Activated T-cell treated with anti-CD3 and anti-CD28 coated beads, Interleukin-2, amount 50 U/mL, for 24 hours (primary cell): ENCODE measurements around the gene UNK.

ENCODE experiments used
- DNase-seq: peaks from one replicate; pipeline ENCODE4 v3.0.0-alpha.2; 2020
- H3K27ac Mint-ChIP-seq: 2 replicates; pipeline ENCODE4 v1.8.0; 2020; ENCODE audit warnings: mild to moderate bottlenecking, mixed read lengths
- H3K27me3 Mint-ChIP-seq: 2 replicates; pipeline ENCODE4 v1.8.0; 2020; ENCODE audit warnings: mixed read lengths
- H3K36me3 Mint-ChIP-seq: 2 replicates; pipeline ENCODE4 v1.8.0; 2020; ENCODE audit warnings: low read depth, mixed read lengths
- H3K4me1 Mint-ChIP-seq: 2 replicates; pipeline ENCODE4 v1.8.0; 2020; ENCODE audit warnings: low read depth, mixed read lengths
- H3K4me3 Mint-ChIP-seq: 2 replicates; pipeline ENCODE4 v1.8.0; 2020; ENCODE audit warnings: mild to moderate bottlenecking, moderate library complexity, mixed read lengths
- H3K9me3 Mint-ChIP-seq: 2 replicates; pipeline ENCODE4 v1.8.0; 2020; ENCODE audit warnings: mixed read lengths

The UNK gene

DNA sequence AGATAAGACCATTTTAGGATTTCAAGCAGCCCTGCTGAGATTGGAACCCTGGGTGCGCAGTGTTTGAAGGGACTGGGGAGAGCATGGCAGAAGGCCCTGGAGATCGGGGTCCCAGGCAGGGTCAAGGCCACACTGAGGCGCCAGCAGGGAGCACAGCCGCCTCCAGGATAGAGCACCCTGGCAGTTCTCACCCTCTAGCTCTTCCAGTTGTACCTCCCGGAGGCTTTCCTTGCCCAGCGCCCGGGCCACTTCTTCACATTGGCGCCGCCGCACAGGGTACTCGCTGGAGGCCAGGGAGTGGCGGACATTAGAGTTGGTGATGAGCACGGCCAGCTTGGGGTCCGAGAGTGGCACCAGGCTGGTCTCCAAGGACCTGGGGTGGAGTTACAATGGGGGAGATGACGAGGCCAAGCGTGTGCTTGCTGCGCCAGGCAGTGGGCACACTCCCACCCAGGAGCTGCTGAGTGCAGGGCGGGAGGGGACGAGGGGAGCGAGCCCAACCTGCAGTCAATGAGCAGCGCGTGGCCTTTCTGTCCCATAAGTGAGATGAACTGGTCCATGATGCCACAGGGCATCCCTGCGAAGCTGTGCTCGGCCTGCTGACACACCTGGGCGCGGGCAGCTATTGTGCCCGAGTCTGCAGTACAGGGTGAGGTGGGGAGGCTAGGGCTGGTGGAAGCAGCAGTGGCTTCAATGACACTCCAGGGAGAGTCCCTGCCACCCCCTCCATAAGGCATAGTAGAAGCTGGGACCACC is 21.9 kb upstream of the UNK start:
- Mint-ChIP-seq H3K4me1 (peaks cover 21% of the 10 kb centered on the region), H3K36me3 (peaks cover 22% of the 10 kb centered on the region), H3K4me3 (peak overlapping the region; percentile 39), H3K27ac (no peak overlapping the region), H3K9me3 (no peaks in the 10 kb centered on the region), H3K27me3 (no peaks in the 10 kb centered on the region)
- DNase-seq, result no peak

DNA sequence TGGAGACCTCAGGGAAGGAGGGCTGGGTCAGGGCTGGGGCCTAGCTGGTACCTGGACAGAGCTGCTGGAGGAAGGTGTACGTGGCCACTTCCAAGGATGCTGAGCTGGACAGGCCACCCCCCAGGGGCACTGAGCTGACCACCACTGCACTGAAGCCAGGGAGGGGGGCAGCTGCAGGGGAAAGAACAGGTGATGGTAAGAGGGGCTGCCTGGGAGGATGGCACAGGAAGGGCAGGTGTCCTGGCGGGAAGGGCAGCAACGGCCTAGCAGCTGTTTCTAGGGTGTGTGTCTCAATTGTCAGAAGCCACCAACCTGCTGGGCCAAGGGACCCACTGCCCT is 21.4 kb upstream of the UNK start:
- no peaks in the 10 kb centered on the region for H3K9me3 Mint-ChIP-seq
- no peak for DNase-seq
- no peak overlapping the region for H3K27ac Mint-ChIP-seq
- H3K4me1 Mint-ChIP-seq, result peaks cover 21% of the 10 kb centered on the region
- H3K36me3 Mint-ChIP-seq, result peaks cover 20% of the 10 kb centered on the region
- peak overlapping the region; percentile 82 for H3K4me3 Mint-ChIP-seq
- no peaks in the 10 kb centered on the region for H3K27me3 Mint-ChIP-seq

DNA sequence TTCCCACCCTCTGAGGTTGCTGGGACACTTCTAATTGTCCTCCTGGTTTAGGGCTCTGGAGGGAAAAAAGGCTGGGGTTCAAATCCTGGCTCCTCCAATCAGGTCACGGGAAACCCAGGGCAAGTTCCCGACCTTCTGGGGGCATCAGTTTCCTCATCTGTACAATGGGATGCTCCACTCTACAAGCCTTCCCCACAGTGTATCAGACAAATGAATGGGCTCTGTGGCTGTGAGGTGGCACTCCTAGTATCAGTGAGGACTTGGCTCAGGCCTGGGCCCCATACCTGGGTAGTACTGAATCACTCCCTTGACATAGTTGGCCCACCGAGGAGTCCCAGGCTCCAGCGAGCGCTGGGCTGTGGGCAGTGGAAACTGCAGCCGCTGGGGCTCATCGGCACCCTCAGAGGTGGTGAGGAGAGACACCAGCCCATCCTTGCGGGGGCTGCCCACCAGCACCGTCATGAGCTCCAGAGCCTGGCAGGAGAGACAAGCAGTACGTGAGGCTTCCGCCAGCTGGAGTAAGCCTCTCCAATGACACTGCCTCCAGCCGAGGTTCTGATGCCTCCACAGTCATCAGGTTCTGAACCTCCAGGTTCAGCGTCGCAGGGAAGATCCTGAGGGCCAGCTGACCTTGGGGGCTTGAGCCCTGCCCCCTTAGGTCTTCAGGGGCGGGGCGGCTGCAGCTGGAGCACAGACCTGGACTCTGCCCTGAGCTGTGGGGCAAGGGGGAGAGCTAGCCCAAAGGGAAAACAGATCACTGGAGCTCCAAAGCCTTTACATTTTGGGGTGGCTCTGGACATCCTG is 20.8 kb upstream of the UNK start:
- peak overlapping the region; percentile 82 for H3K4me3 Mint-ChIP-seq
- no peaks in the 10 kb centered on the region for H3K27me3 Mint-ChIP-seq
- H3K36me3 Mint-ChIP-seq, result peaks cover 20% of the 10 kb centered on the region
- peak overlapping the region; percentile 55 for H3K27ac Mint-ChIP-seq
- no peak for DNase-seq
- H3K9me3 Mint-ChIP-seq, result no peaks in the 10 kb centered on the region
- peaks cover 21% of the 10 kb centered on the region for H3K4me1 Mint-ChIP-seq

DNA sequence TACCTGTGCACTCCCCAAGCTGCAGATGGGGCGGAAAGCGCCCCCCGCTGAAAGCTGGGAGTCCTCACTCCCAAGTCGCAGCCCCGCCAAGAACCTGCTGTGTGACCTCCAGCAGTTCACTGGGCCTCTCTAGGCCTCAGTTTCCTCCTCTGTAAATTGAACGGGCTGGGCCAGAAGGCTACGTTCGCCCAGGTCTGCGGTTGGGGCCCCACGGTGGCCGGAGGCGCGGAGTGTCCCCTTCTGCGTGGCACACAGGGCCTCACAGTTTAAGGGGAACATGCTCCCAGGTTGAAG is 20.2 kb upstream of the UNK start:
- no peak for DNase-seq
- H3K4me1 Mint-ChIP-seq, result peaks cover 21% of the 10 kb centered on the region
- H3K36me3 Mint-ChIP-seq, result peaks cover 16% of the 10 kb centered on the region
- peak overlapping the region; percentile 77 for H3K27ac Mint-ChIP-seq
- no peaks in the 10 kb centered on the region for H3K27me3 Mint-ChIP-seq
- peak overlapping the region; percentile 82 for H3K4me3 Mint-ChIP-seq
- no peaks in the 10 kb centered on the region for H3K9me3 Mint-ChIP-seq

DNA sequence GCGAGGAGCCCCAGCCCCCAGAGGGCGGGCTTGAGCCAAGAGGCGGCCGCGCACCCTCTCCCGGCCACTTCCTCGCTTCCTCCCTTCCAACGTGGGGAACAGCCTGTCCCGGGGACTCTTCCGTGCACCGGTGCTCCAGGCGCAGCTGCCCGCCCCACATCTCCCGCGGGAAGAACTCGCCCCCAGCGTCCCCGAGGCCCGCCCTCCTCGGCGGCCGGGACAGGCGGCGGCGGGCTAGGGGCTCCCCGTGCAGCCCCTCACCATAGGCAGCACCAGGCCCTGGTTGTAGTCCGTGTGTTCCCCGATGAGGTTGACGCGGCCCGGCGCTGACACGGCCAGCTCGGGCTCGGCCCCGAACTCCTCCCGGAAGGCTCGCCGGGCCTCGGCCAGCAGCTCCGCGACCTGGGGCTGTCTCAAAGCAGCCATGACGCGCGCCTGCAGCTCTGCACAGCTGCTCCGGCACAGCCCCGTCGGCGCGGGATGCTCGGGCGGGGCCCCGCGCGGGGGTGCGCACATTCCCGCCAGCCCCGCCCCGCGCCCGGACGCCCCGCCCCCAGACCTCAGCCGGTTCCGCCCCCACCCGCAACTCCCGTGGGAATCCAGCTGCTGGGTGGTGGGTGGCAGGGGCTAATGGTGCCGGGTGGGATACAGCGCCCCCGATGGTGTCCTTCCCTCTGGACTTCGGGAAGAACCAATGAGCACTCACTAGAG is 19.7 kb upstream of the UNK start, which contains the start of gene GALK1:
GALK1 (minus strand) TSS at position 482 of the 711 bp plus-strand sequence; CDS start at position 426, 56 bp downstream.
- H3K9me3 Mint-ChIP-seq, result no peaks in the 10 kb centered on the region
- H3K4me3 Mint-ChIP-seq, result peak within 1 kb of the TSS; percentile 82
- no peaks in the 10 kb centered on the region for H3K27me3 Mint-ChIP-seq
- H3K27ac Mint-ChIP-seq, result peak within 1 kb of the TSS; percentile 77
- peaks cover 14% of the 10 kb centered on the region for H3K36me3 Mint-ChIP-seq
- H3K4me1 Mint-ChIP-seq, result peaks cover 21% of the 10 kb centered on the region
- DNase-seq, result peak; percentile 83

DNA sequence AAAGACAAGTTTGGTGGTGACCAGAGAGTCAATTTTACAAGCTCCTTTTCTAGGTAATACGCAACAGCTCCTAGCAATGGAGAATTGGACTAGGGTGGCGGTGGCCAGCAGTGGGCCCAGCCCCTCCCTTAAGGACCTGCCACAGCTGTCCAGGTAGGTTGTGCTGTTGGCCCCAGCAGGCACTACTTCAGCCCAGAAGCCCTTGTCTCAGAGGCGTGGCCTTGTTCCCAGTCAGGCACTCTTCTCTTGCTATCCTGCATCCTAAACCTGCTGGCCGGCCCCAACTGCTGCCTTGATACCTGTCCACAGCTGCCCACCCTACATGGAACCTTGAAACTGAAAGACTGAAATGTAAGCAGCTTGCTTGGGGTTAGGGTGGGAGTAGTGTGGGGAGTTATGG is 18.6 kb upstream of the UNK start:
- Mint-ChIP-seq H3K4me3 (no peak overlapping the region), H3K9me3 (no peaks in the 10 kb centered on the region), H3K27ac (no peak overlapping the region), H3K27me3 (no peaks in the 10 kb centered on the region), H3K36me3 (peaks cover 12% of the 10 kb centered on the region), H3K4me1 (peaks cover 21% of the 10 kb centered on the region)
- DNase-seq, result no peak

DNA sequence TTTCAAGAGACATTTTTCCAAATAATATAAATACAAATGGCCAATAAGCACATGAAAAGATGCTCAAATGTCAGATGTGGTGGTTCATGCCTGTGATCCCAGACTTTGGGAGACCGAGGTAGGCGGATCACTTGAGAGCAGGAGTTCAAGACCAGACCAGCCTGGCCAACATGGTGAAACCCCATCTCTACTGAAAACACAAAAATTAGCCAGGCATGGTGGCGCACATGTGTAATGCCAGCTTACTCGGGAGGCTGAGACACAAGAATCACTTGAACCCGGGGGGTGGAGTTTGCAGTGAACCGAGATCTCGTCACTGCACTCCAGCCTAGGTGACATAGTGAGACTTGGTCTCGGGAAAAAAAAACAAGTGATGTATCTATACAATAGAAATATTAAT is 16.7 kb upstream of the UNK start:
- H3K4me1 Mint-ChIP-seq, result peaks cover 18% of the 10 kb centered on the region
- no peak for DNase-seq
- no peaks in the 10 kb centered on the region for H3K27me3 Mint-ChIP-seq
- no peak overlapping the region for H3K4me3 Mint-ChIP-seq
- no peaks in the 10 kb centered on the region for H3K9me3 Mint-ChIP-seq
- H3K27ac Mint-ChIP-seq, result no peak overlapping the region
- H3K36me3 Mint-ChIP-seq, result peaks cover 3% of the 10 kb centered on the region

DNA sequence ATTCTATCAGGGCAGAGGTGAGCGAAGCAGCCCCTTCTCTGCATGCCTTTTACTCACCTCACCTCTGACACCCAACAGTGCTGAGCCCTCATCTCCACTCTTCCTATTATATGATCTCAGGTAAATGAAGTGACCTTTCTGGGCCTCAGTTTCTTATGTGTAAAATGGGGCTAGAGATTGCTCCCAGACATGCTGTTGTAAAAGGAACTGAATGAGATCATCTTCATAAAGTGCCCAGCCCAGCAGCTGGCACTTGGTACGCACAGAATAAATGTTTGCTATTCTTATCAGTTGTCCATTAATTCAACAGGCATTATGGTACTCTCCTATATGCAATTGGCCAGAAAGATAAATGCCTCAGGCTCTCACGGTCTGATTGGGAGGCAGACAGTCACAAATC is 15.1 kb upstream of the UNK start:
- H3K27ac Mint-ChIP-seq, result no peak overlapping the region
- no peak overlapping the region for H3K4me3 Mint-ChIP-seq
- peak; percentile 3 for DNase-seq
- no peaks in the 10 kb centered on the region for H3K9me3 Mint-ChIP-seq
- peaks cover 3% of the 10 kb centered on the region for H3K4me1 Mint-ChIP-seq
- no peaks in the 10 kb centered on the region for H3K27me3 Mint-ChIP-seq
- peaks cover 6% of the 10 kb centered on the region for H3K36me3 Mint-ChIP-seq

DNA sequence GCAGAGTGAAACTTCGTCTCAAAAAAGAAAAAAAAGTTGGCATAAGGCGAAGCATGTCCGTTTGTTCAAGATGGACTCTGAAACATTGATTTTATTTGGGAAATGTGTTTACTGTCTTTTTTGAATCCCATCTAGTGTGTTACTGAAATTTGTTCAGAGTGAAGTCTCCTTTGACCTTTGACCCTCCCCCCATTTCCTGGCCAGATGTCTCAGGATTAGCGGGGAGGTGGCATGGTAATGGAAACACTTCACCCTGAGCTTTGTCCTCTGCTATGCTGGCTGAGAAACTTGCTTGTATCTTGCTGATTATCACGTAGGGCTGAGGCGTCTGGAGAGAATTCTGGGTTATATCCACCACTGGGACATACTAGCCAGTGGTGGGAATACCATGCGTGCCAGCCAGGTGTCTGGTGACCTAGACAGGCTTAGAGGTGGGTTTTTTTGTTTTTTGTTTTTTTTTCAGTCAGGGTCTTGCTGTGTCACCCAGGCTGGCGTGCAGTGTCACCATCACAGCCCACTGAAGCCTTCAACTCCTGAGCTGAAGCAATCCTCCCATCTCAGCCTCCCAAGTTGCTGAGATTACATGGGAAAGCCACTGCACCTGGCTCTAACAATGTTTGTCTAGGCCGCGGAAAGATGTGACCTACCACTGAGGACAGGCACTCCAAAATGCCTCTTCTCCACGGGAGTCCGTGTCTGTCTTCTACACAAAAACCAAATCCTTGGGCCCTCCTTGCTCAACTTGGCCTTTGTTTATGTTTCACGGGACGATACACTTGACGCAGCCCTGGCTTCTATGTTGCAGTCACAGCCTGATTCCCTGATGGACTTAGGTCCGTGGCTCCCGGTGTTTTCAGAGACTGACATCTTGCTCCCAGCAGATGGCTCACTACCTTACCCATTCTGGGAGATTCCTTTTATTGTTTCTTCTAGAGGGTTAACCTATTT is 13.0 kb upstream of the UNK start:
- Mint-ChIP-seq H3K9me3 (no peaks in the 10 kb centered on the region), H3K4me3 (no peak overlapping the region), H3K27me3 (no peaks in the 10 kb centered on the region), H3K36me3 (peaks cover 25% of the 10 kb centered on the region), H3K27ac (peak overlapping the region; percentile 14), H3K4me1 (peaks cover 11% of the 10 kb centered on the region)
- peak; percentile 25 for DNase-seq

DNA sequence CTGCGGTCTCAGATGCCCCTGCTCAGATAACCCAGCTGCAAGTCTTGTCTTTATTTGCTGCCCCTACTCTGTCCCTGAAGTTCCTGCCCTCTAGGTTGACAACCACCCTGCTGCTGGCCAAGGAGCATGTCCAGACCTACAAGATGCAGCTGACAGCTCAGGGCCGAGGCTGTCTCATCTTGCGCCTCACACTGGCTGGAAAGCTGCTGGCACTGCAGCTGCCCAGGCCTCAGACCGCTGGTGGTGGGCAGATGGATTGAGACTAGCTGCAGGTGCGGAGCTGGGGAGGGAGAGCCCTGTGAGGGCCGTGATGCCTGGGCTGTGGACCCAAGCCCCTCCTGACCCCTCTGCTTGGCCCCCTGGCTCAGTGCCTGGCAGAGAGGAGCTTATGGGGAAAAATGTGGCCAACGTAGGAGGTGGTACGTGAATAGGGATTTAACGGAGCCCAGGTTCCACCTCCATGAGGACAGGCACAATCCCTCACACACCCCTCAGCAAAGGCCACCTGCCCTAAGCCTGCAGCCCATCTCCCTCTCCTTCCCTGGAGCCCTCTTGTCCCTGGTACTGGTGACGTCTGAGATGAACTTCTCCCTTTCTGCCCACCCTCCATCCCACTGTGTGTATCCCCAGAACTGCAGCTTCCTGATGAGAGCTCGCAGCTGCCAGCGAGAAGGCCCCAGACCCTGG is 11.3 kb upstream of the UNK start:
- peak; percentile 29 for DNase-seq
- peak overlapping the region; percentile 42 for H3K27ac Mint-ChIP-seq
- peaks cover 25% of the 10 kb centered on the region for H3K4me1 Mint-ChIP-seq
- H3K4me3 Mint-ChIP-seq, result no peak overlapping the region
- no peaks in the 10 kb centered on the region for H3K27me3 Mint-ChIP-seq
- H3K9me3 Mint-ChIP-seq, result no peaks in the 10 kb centered on the region
- H3K36me3 Mint-ChIP-seq, result peaks cover 42% of the 10 kb centered on the region

DNA sequence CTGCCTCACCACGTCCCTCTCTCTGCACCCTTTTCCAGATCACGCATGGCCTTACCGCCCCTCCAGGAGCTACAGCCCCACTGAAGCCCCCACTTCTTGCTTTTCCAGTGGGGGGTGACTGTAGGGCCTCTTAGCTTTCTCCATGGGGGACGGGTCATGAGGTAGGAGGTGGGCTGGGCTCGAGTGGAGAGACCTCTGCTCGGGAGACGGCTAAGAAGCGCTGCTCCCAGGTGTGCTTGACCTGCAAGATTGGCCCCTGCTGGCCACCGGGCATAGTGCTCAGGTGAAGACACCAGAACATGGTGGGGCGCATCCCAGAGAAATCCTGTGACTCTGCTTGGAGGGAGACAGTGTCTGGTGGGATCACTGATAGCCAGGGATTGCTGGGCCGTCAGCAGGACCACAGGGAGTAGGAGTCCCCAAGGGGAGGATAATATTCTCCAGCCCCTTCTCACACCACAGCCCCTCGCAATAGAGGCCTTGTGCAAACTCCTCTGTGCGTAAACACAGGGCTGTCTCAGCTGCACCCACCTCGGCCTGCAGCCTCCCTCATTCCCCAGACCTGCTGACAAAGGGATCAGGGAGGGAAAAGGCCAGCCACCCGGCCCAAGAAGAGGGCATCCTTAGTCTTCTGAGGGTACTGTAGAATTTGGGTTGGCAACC is 10.7 kb upstream of the UNK start:
- DNase-seq, result peak; percentile 30
- peak overlapping the region; percentile 42 for H3K27ac Mint-ChIP-seq
- no peaks in the 10 kb centered on the region for H3K27me3 Mint-ChIP-seq
- peaks cover 49% of the 10 kb centered on the region for H3K36me3 Mint-ChIP-seq
- no peaks in the 10 kb centered on the region for H3K9me3 Mint-ChIP-seq
- H3K4me3 Mint-ChIP-seq, result no peak overlapping the region
- peaks cover 25% of the 10 kb centered on the region for H3K4me1 Mint-ChIP-seq

DNA sequence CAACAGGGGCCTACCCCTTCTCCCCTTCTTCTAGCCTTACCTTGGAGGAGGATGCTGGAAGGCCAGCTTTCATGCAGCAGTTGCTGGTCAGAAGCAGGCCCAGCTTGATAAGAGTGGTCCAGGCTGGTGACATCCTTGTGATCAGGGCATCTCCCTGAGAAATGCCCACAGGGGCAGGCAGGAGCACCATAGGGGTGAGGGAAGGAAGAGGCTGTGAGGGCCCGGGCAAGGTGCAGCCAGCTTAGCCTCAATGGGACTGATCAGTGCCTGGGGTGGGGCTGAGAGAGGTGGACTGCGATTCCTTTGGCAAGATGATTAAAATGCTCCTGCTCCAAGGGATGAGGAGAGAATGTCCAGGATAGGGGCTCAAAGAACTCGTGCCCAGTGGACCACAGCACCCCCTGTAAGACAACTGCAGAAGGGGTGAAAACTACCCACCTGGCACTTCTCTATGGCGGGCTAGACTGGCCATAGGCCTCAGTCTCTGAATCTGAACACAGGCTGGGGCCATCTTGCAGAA is 10.1 kb upstream of the UNK start:
- Mint-ChIP-seq H3K27ac (peak overlapping the region; percentile 6), H3K9me3 (no peaks in the 10 kb centered on the region), H3K27me3 (no peaks in the 10 kb centered on the region), H3K4me1 (peaks cover 25% of the 10 kb centered on the region), H3K36me3 (peaks cover 51% of the 10 kb centered on the region), H3K4me3 (peak overlapping the region; percentile 23)
- no peak for DNase-seq
